ENCODE measurements around the gene MOB1A.

GRCh38 chr2:74226648-74227213 is 48.1 kb upstream of the MOB1A start:
- no peak for TF ChIP-seq CTCF (IDR thresholded peaks at IDR 0.05; ENCODE audit: poor library complexity, severe bottlenecking)
- no peak for TF ChIP-seq TAF1 (IDR thresholded peaks at IDR 0.05; ENCODE audit: low read depth)
- TF ChIP-seq EP300 (conservative IDR thresholded peaks at IDR 0.05; ENCODE audit: poor library complexity, severe bottlenecking) = no peak
- no peak for TF ChIP-seq EZH2 (IDR thresholded peaks at IDR 0.05; ENCODE audit: borderline replicate concordance, insufficient read depth, low read length, poor library complexity, severe bottlenecking)
- no peak for TF ChIP-seq POLR2AphosphoS5 (IDR thresholded peaks at IDR 0.05)
- TF ChIP-seq RAD21 (conservative IDR thresholded peaks at IDR 0.05) = no peak
- TF ChIP-seq SMC3 (conservative IDR thresholded peaks at IDR 0.05; ENCODE audit: poor library complexity) = no peak

All from neural cell (in vitro differentiated cells).